ENCODE measurements around the gene SPTBN1.

The SPTBN1 gene

GRCh38 chr2:54417577-54417976 is 38.5 kb upstream of the SPTBN1 start:
- TF ChIP-seq, protein P1, sequence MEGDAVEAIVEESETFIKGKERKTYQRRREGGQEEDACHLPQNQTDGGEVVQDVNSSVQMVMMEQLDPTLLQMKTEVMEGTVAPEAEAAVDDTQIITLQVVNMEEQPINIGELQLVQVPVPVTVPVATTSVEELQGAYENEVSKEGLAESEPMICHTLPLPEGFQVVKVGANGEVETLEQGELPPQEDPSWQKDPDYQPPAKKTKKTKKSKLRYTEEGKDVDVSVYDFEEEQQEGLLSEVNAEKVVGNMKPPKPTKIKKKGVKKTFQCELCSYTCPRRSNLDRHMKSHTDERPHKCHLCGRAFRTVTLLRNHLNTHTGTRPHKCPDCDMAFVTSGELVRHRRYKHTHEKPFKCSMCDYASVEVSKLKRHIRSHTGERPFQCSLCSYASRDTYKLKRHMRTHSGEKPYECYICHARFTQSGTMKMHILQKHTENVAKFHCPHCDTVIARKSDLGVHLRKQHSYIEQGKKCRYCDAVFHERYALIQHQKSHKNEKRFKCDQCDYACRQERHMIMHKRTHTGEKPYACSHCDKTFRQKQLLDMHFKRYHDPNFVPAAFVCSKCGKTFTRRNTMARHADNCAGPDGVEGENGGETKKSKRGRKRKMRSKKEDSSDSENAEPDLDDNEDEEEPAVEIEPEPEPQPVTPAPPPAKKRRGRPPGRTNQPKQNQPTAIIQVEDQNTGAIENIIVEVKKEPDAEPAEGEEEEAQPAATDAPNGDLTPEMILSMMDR (IDR thresholded peaks at IDR 0.05) = no peak

DNA sequence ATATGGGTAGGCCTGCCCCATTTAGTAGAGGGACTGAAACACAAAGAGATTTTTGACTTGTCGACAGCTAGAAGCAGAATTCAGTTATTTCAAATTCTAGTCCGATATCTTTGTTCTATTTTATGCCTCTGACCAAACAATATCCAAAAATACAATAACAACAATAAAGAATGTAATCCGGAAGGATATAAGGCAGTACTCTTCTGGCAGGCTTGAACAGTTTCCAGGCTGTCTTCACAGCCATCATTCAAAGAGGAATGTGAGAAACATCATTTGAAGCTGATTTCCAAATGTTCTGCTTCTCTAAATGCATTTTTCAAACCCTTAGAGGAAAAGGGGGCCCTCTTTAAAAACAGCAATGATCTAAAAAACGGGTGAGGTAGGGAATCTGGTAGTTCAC is 36.7 kb upstream of the SPTBN1 start:
- TF ChIP-seq, protein P1 (IDR thresholded peaks at IDR 0.05) = no peak

DNA sequence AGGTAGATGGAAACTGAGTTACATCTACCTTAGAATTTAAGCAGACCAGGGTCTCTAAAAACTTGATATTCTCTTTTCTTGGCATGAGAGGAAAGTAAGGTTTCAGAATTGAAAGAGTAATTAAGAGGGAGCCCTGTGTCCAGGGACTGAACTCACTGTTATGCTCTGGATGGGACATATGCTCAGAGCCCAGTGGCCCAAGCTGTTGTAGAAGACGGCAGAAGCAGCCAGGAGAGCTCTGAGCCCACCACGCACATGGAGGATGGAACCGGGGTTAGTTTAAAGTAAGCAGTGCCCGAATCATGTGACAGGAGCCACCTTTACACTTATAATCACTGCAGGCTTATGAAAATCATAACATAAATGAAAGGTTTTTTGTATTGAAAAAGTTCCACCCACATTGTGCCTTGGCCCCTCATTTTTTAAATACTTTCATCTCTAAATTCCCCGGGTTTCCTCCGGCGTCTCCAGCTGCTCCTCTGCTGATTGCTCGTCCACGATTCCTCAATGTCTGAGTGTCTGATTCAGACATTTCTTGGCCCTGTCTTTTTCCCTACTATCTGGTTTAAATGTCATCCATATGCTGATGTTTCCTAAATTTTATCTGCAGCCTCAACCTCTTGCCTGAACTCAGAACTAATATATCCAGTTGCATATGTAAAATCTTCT is 36.1 kb upstream of the SPTBN1 start:
- TF ChIP-seq, protein P1 (IDR thresholded peaks at IDR 0.05) = no peak

- TF ChIP-seq, protein P1 (IDR thresholded peaks at IDR 0.05) = no peak
Measured at GRCh38 chr2:54420524-54421172, 35.5 kb upstream of the SPTBN1 start.

GRCh38 chr2:54422072-54422581 is 34.0 kb upstream of the SPTBN1 start:
- TF ChIP-seq, protein P1 (IDR thresholded peaks at IDR 0.05) = no peak

DNA sequence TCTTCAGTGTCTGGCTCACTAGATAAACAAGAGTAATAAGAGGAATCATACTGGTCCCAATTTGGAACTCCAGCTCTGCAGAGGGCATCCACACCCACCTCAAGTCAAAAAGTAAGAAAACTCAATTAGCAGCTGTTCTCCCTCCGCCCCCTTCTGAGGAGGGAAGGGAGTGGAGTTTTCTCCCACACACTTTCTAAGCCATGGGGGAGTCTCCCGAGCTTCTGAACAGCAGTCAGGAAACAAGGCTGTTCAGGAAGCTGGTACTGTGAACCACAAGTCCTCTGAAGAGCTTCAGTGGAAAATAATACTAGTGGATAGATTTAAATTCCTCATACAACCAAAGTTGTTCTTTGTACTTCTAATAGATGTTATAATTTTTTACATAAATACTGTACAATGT is 32.9 kb upstream of the SPTBN1 start:
- TF ChIP-seq, protein P1 (IDR thresholded peaks at IDR 0.05) = no peak

GRCh38 chr2:54424555-54425163 is 31.5 kb upstream of the SPTBN1 start:
- TF ChIP-seq, protein P1 (IDR thresholded peaks at IDR 0.05) = no peak
